H9 (cell line): Measurements from ENCODE around the gene TUBA1A. TPM values are rescaled to one million over a fixed set of nuclear protein-coding genes. Genes with fewer than 3 reads are reported as not detected.

Source experiments
- DNase-seq: peaks from one replicate; pipeline ENCODE4 v3.0.0-alpha.2; 2017
- H2AFZ ChIP-seq: one replicate; pipeline ENCODE4 v1.6.1; 2013; ENCODE audit warnings: mild to moderate bottlenecking, low read length, control low read depth, moderate library complexity
- H2AK5ac ChIP-seq: 2 replicates; pipeline ENCODE4 v1.6.1; 2013; ENCODE audit warnings: low read length, control low read depth, mixed read lengths; ENCODE audit not compliant: insufficient read length
- H2BK120ac ChIP-seq: one replicate; pipeline ENCODE4 v1.6.1; 2013; ENCODE audit warnings: low read depth, mild to moderate bottlenecking, low read length, control low read depth, inconsistent platforms; ENCODE audit not compliant: poor library complexity, severe bottlenecking
- H2BK12ac ChIP-seq: 2 replicates; pipeline ENCODE4 v1.6.1; 2013; ENCODE audit warnings: low read length, control low read depth, mixed read lengths, low read depth; ENCODE audit not compliant: insufficient read length
- H2BK15ac ChIP-seq: 2 replicates; pipeline ENCODE4 v1.6.1; 2013; ENCODE audit warnings: low read depth, low read length, control low read depth
- H2BK20ac ChIP-seq: one replicate; pipeline ENCODE4 v1.6.1; 2013; ENCODE audit warnings: low read depth, mild to moderate bottlenecking, low read length, control low read depth, inconsistent platforms; ENCODE audit not compliant: poor library complexity, severe bottlenecking
- H2BK5ac ChIP-seq: 2 replicates; pipeline ENCODE4 v1.6.1; 2013; ENCODE audit warnings: low read length, control low read depth, mixed read lengths; ENCODE audit not compliant: insufficient read length
- H3K14ac ChIP-seq: 2 replicates; pipeline ENCODE4 v1.6.1; 2013; ENCODE audit warnings: low read length, control low read depth; ENCODE audit not compliant: insufficient read depth
- H3K18ac ChIP-seq: 2 replicates; pipeline ENCODE4 v1.6.1; 2013; ENCODE audit warnings: low read depth, mild to moderate bottlenecking, mixed read lengths, low read length, control low read depth; ENCODE audit not compliant: insufficient read length
- H3K23ac ChIP-seq: 2 replicates; pipeline ENCODE4 v1.6.1; 2013; ENCODE audit warnings: low read length, control low read depth, mixed read lengths, low read depth; ENCODE audit not compliant: insufficient read length
- H3K23me2 ChIP-seq: 2 replicates; pipeline ENCODE4 v1.6.1; 2013; ENCODE audit warnings: low read depth, mild to moderate bottlenecking, mixed read lengths, low read length, control low read depth; ENCODE audit not compliant: insufficient read length, poor library complexity, severe bottlenecking
- H3K27ac ChIP-seq: 2 replicates; pipeline ENCODE4 v1.5.1; 2013; ENCODE audit warnings: low read length, control low read depth, mixed read lengths, low read depth; ENCODE audit not compliant: insufficient read length
- H3K27me3 ChIP-seq: 2 replicates; pipeline ENCODE4 v1.6.1; 2013; ENCODE audit warnings: low read length, control low read depth, inconsistent platforms; ENCODE audit not compliant: insufficient read depth
- H3K4ac ChIP-seq: 2 replicates; pipeline ENCODE4 v1.6.1; 2013; ENCODE audit warnings: low read depth, mild to moderate bottlenecking, control low read depth, inconsistent platforms, low read length, moderate library complexity
- H3K4me1 ChIP-seq: 2 replicates; pipeline ENCODE4 v1.6.1; 2013; ENCODE audit warnings: low read length, control low read depth, inconsistent platforms; ENCODE audit not compliant: insufficient read depth
- H3K4me2 ChIP-seq: 2 replicates; pipeline ENCODE4 v1.6.1; 2013; ENCODE audit warnings: low read length, control low read depth, mixed read lengths; ENCODE audit not compliant: insufficient read length, insufficient read depth
- H3K56ac ChIP-seq: 2 replicates; pipeline ENCODE4 v1.6.1; 2013; ENCODE audit warnings: low read depth, mild to moderate bottlenecking, mixed read lengths, low read length, control low read depth; ENCODE audit not compliant: insufficient read length
- H3K79me1 ChIP-seq: 2 replicates; pipeline ENCODE4 v1.6.1; 2013; ENCODE audit warnings: low read depth, mild to moderate bottlenecking, moderate library complexity, low read length, control low read depth, inconsistent platforms; ENCODE audit not compliant: insufficient read depth, poor library complexity, severe bottlenecking
- H3K79me2 ChIP-seq: 2 replicates; pipeline ENCODE4 v1.6.1; 2013; ENCODE audit warnings: low read length, control low read depth, inconsistent platforms; ENCODE audit not compliant: insufficient read depth
- H3K9ac ChIP-seq: 2 replicates; pipeline ENCODE4 v1.6.1; 2013; ENCODE audit warnings: low read length, control low read depth, mixed read lengths; ENCODE audit not compliant: insufficient read length; ENCODE audit errors: extremely low read depth
- H3K9me3 ChIP-seq: one replicate; pipeline ENCODE4 v1.6.1; 2013; ENCODE audit warnings: low read depth, low read length, inconsistent platforms; ENCODE audit not compliant: control insufficient read depth
- H3T11ph ChIP-seq: one replicate; pipeline ENCODE4 v1.6.1; 2013; ENCODE audit warnings: mild to moderate bottlenecking, low read length, control low read depth, inconsistent platforms
- H4K20me1 ChIP-seq: one replicate; pipeline ENCODE4 v1.6.1; 2013; ENCODE audit not compliant: control insufficient read depth, insufficient read length, insufficient read depth
- H4K5ac ChIP-seq: 2 replicates; pipeline ENCODE4 v1.6.1; 2013; ENCODE audit warnings: low read depth, mild to moderate bottlenecking, mixed read lengths, low read length, control low read depth; ENCODE audit not compliant: insufficient read length
- H4K8ac ChIP-seq: replicated peaks from 2 replicates; pipeline ENCODE4 v1.6.1; 2013; ENCODE audit warnings: low read length, control low read depth, mixed read lengths, low read depth; ENCODE audit not compliant: insufficient read length
- H4K91ac ChIP-seq: 2 replicates; pipeline ENCODE4 v1.6.1; 2013; ENCODE audit warnings: low read depth, mild to moderate bottlenecking, moderate library complexity, mixed read lengths, low read length, control low read depth; ENCODE audit not compliant: insufficient read length
- H3K27ac Mint-ChIP-seq, 3 experiments: 2 replicates in 2 of 3; 3 replicates in 1 of 3; pipeline ENCODE4 v1.8.0; 2020 to 2021; ENCODE audit warnings: mixed read lengths in 3 of 3, mild to moderate bottlenecking in 1 of 3, moderate library complexity in 1 of 3
- H3K27me3 Mint-ChIP-seq: 2 replicates; pipeline ENCODE4 v1.8.0; 2021; ENCODE audit warnings: low read depth, mild to moderate bottlenecking, moderate library complexity, mixed read lengths
- H3K36me3 Mint-ChIP-seq, 3 experiments: 2 replicates in 2 of 3; 3 replicates in 1 of 3; pipeline ENCODE4 v1.8.0; 2020 to 2021; ENCODE audit warnings: low read depth in 3 of 3, mixed read lengths in 3 of 3; ENCODE audit not compliant: insufficient read depth in 1 of 3
- H3K4me1 Mint-ChIP-seq, 2 experiments: 2 replicates each; pipeline ENCODE4 v1.8.0; 2020; ENCODE audit warnings: mixed read lengths in 2 of 2
- H3K4me3 Mint-ChIP-seq, 2 experiments: 2 replicates in 1 of 2; 3 replicates in 1 of 2; pipeline ENCODE4 v1.8.0; 2020 to 2021; ENCODE audit warnings: mild to moderate bottlenecking in 2 of 2, mixed read lengths in 2 of 2, moderate library complexity in 1 of 2
- H3K9me3 Mint-ChIP-seq, 2 experiments: 2 replicates in 1 of 2; 3 replicates in 1 of 2; pipeline ENCODE4 v1.8.0; 2020; ENCODE audit warnings: mild to moderate bottlenecking in 2 of 2, mixed read lengths in 2 of 2, moderate library complexity in 1 of 2
- CTCF ChIP-seq: fragments of 200-600 bp; sonication (generic); conservative IDR thresholded peaks from 3 replicates; pipeline ENCODE4 v1.8.0; 2021; ENCODE audit warnings: antibody characterized with exemption, mild to moderate bottlenecking
- WGBS: extraction: QIAGEN DNeasy Blood & Tissue Kit; methylation state at CpG from one replicate; pipeline ENCODE4 v1.1.7; 2013; ENCODE audit warnings: missing lambda C conversion rate, low lambda C conversion rate, mixed read lengths; ENCODE audit not compliant: insufficient read length; ENCODE audit errors: extremely low coverage; 5-methylcytosine and 5-hydroxymethylcytosine counted together
- total RNA-seq: library from RNA; stranded (reverse); gene quantifications from 2 replicates; pipeline ENCODE4 v1.2.1, GENCODE V29; 2021

Gene TUBA1A
- total RNA-seq, 1 experiment from 2014 or later = 149 TPM

GRCh38 chr12:49223122-49223521 lies 34.2 kb upstream of the TUBA1A start:
- no peak overlapping the region for H2AFZ ChIP-seq

More at GRCh38 chr12:49223122-49223521, 34.2 kb upstream of the TUBA1A start:
- H4K8ac ChIP-seq = no peak overlapping the region
- no peaks in the 10 kb centered on the region for H3K79me2 ChIP-seq
- H3K4me1 ChIP-seq = no peaks in the 10 kb centered on the region
- no peak overlapping the region for H2AK5ac ChIP-seq
- peaks cover 3% of the 10 kb centered on the region for H4K20me1 ChIP-seq
- H2BK120ac ChIP-seq = no peak overlapping the region
- no peaks in the 10 kb centered on the region for H3K23me2 ChIP-seq
- H2BK12ac ChIP-seq = no peak overlapping the region
- Mint-ChIP-seq H3K36me3 (no peaks in the 10 kb centered on the region), H3K27me3 (no peaks in the 10 kb centered on the region), H3K9me3 (no peaks in the 10 kb centered on the region; a peak in 1 of 5 replicates), H3K4me1 (no peaks in the 10 kb centered on the region), H3K27ac (no peak overlapping the region), H3K4me3 (no peak overlapping the region)
- H3K27ac ChIP-seq = no peak overlapping the region
- no peak overlapping the region for H2BK15ac ChIP-seq
- TF ChIP-seq CTCF = no peak
- H3K79me1 ChIP-seq = no peaks in the 10 kb centered on the region
- H3K4ac ChIP-seq = no peak overlapping the region
- H3K9me3 ChIP-seq = no peaks in the 10 kb centered on the region
- H3K9ac ChIP-seq = no peak overlapping the region
- H3K23ac ChIP-seq = no peak overlapping the region
- H3K18ac ChIP-seq = no peak overlapping the region
- H3T11ph ChIP-seq = no peak overlapping the region
- WGBS = no CpG with 5 or more reads among the region's 1 CpG
- H2BK20ac ChIP-seq = no peak overlapping the region
- no peak overlapping the region for H3K4me2 ChIP-seq
- no peak overlapping the region for H3K14ac ChIP-seq
- no peak for DNase-seq
- H4K5ac ChIP-seq = no peak overlapping the region
- no peak overlapping the region for H3K56ac ChIP-seq
- no peak overlapping the region for H2BK5ac ChIP-seq
- H4K91ac ChIP-seq = no peak overlapping the region
- no peaks in the 10 kb centered on the region; the same call in 1 of the 2 replicates for H3K27me3 ChIP-seq
